ENCODE measurements around the gene TEX2.
A peak's percentile ranks its signal among the peaks of the same experiment; 100 is the strongest.
"Not testable (repeated sequence)": the region's sequence is repeated elsewhere in the genome, so short reads cannot be mapped to it uniquely, and the experiment has no call there.

The TEX2 gene

GRCh38 chr17:64223283-64223682 lies 39.8 kb downstream of the TEX2 start:
- H2BK12ac ChIP-seq (ENCODE audit: low read length) = no peak overlapping the region
- H3K9me3 ChIP-seq (replicated peaks in 1 of 2; ENCODE audit: control insufficient read depth in 2 of 2, insufficient read depth in 1 of 2, low read depth in 1 of 2, low read length in 2 of 2) = no peaks in the 10 kb centered on the region
- no peak overlapping the region for H3K27ac ChIP-seq (replicated peaks; ENCODE audit: low read length)
- H3K4ac ChIP-seq (ENCODE audit: low read length) = no peak overlapping the region
- H2BK120ac ChIP-seq (ENCODE audit: low read depth, low read length) = no peak overlapping the region
- peak overlapping the region; percentile 11 for H3K4me2 ChIP-seq (ENCODE audit: insufficient read depth, low read length, poor library complexity, severe bottlenecking)
- no peak overlapping the region for H2BK15ac ChIP-seq (ENCODE audit: low read length)
- H3K18ac ChIP-seq (ENCODE audit: low read length) = no peak overlapping the region
- no peaks in the 10 kb centered on the region for H3K36me3 ChIP-seq (replicated peaks in 1 of 2; ENCODE audit: control insufficient read depth in 2 of 2, insufficient read depth in 2 of 2, low read length in 2 of 2)
- no peak overlapping the region for H2BK5ac ChIP-seq (ENCODE audit: low read length)
- H3K27me3 ChIP-seq (ENCODE audit: control insufficient read depth in 3 of 3, insufficient read depth in 3 of 3, low read depth in 1 of 3, low read length in 3 of 3) = no peaks in the 10 kb centered on the region
- H2AFZ ChIP-seq (ENCODE audit: low read length) = no peak overlapping the region
- WGBS, 2 donors (ENCODE audit: extremely low coverage in 2 of 2, insufficient read length in 2 of 2, insufficient replicate concordance in 1 of 2) = no CpG with 5 or more reads among the region's 2 CpGs
- no peak overlapping the region for H3K14ac ChIP-seq (ENCODE audit: low read length)
- no peaks in the 10 kb centered on the region for H3K4me1 ChIP-seq (ENCODE audit: control insufficient read depth in 2 of 2, insufficient read depth in 1 of 2, low read depth in 1 of 2, low read length in 2 of 2)
- H3K9ac ChIP-seq (ENCODE audit: low read depth, low read length, poor library complexity) = no peak overlapping the region
- H3K23ac ChIP-seq (ENCODE audit: low read depth, low read length, poor library complexity) = no peak overlapping the region
- H3K79me1 ChIP-seq (ENCODE audit: low read depth, low read length) = no peaks in the 10 kb centered on the region
- DNase-seq (ENCODE audit: low spot score) = no peak
- no peak overlapping the region for H4K8ac ChIP-seq (ENCODE audit: low read depth, low read length)
- no peak overlapping the region for H3K4me3 ChIP-seq (ENCODE audit: low read length in 2 of 2)
- H4K91ac ChIP-seq (ENCODE audit: low read depth, low read length, poor library complexity) = no peak overlapping the region
- H2AK5ac ChIP-seq (ENCODE audit: low read depth, low read length) = no peak overlapping the region

- Histone ChIP-seq H3K9me3 (replicated peaks in 1 of 2; ENCODE audit: control insufficient read depth in 2 of 2, insufficient read depth in 1 of 2, low read depth in 1 of 2, low read length in 2 of 2) (no peaks in the 10 kb centered on the region), H2AK5ac (ENCODE audit: low read depth, low read length) (no peak overlapping the region), H2BK5ac (ENCODE audit: low read length) (no peak overlapping the region), H2BK15ac (ENCODE audit: low read length) (no peak overlapping the region), H3K4ac (ENCODE audit: low read length) (no peak overlapping the region), H3K4me3 (ENCODE audit: low read length in 2 of 2) (no peak overlapping the region), H2BK12ac (ENCODE audit: low read length) (no peak overlapping the region), H3K18ac (ENCODE audit: low read length) (no peak overlapping the region), H2AFZ (ENCODE audit: low read length) (no peak overlapping the region), H3K36me3 (replicated peaks in 1 of 2; ENCODE audit: control insufficient read depth in 2 of 2, insufficient read depth in 2 of 2, low read length in 2 of 2) (no peaks in the 10 kb centered on the region), H2BK120ac (ENCODE audit: low read depth, low read length) (no peak overlapping the region), H3K4me2 (ENCODE audit: insufficient read depth, low read length, poor library complexity, severe bottlenecking) (no peak overlapping the region), H3K14ac (ENCODE audit: low read length) (no peak overlapping the region), H3K27me3 (ENCODE audit: control insufficient read depth in 3 of 3, insufficient read depth in 3 of 3, low read depth in 1 of 3, low read length in 3 of 3) (no peaks in the 10 kb centered on the region), H3K79me1 (ENCODE audit: low read depth, low read length) (no peaks in the 10 kb centered on the region), H3K4me1 (ENCODE audit: control insufficient read depth in 2 of 2, insufficient read depth in 1 of 2, low read depth in 1 of 2, low read length in 2 of 2) (peaks cover 5 to 10% of the 10 kb centered on the region in 2 donors), H3K9ac (ENCODE audit: low read depth, low read length, poor library complexity) (no peak overlapping the region), H4K8ac (ENCODE audit: low read depth, low read length) (no peak overlapping the region), H3K27ac (replicated peaks; ENCODE audit: low read length) (no peak overlapping the region), H4K91ac (ENCODE audit: low read depth, low read length, poor library complexity) (no peak overlapping the region), H3K23ac (ENCODE audit: low read depth, low read length, poor library complexity) (no peak overlapping the region)
- WGBS, 2 donors (ENCODE audit: extremely low coverage in 2 of 2, insufficient read length in 2 of 2, insufficient replicate concordance in 1 of 2) = no CpG with 5 or more reads among the region's 1 CpG
- no peak for DNase-seq (ENCODE audit: low spot score)
Observed at GRCh38 chr17:64221679-64222078, 41.4 kb downstream of the TEX2 start.

GRCh38 chr17:64220604-64221003 lies 42.5 kb downstream of the TEX2 start:
- H3K79me1 ChIP-seq (ENCODE audit: low read depth, low read length); H3K14ac ChIP-seq (ENCODE audit: low read length); H3K18ac ChIP-seq (ENCODE audit: low read length); H2BK120ac ChIP-seq (ENCODE audit: low read depth, low read length); H3K4me3 ChIP-seq (ENCODE audit: low read length in 2 of 2); H3K4me2 ChIP-seq (ENCODE audit: insufficient read depth, low read length, poor library complexity, severe bottlenecking); H3K4ac ChIP-seq (ENCODE audit: low read length); H4K8ac ChIP-seq (ENCODE audit: low read depth, low read length); H3K9me3 ChIP-seq (replicated peaks in 1 of 2; ENCODE audit: control insufficient read depth in 2 of 2, insufficient read depth in 1 of 2, low read depth in 1 of 2, low read length in 2 of 2); H2BK5ac ChIP-seq (ENCODE audit: low read length); H3K27ac ChIP-seq (replicated peaks; ENCODE audit: low read length); H2AFZ ChIP-seq (ENCODE audit: low read length); H3K36me3 ChIP-seq (replicated peaks in 1 of 2; ENCODE audit: control insufficient read depth in 2 of 2, insufficient read depth in 2 of 2, low read length in 2 of 2); DNase-seq (ENCODE audit: low spot score); H3K23ac ChIP-seq (ENCODE audit: low read depth, low read length, poor library complexity); H3K27me3 ChIP-seq (ENCODE audit: control insufficient read depth in 3 of 3, insufficient read depth in 3 of 3, low read depth in 1 of 3, low read length in 3 of 3); H2BK12ac ChIP-seq (ENCODE audit: low read length); H3K9ac ChIP-seq (ENCODE audit: low read depth, low read length, poor library complexity); H4K91ac ChIP-seq (ENCODE audit: low read depth, low read length, poor library complexity); H2BK15ac ChIP-seq (ENCODE audit: low read length); H2AK5ac ChIP-seq (ENCODE audit: low read depth, low read length): not testable (repeated sequence)
- H3K4me1 ChIP-seq (ENCODE audit: control insufficient read depth in 2 of 2, insufficient read depth in 1 of 2, low read depth in 1 of 2, low read length in 2 of 2) = peaks cover 5 to 13% of the 10 kb centered on the region in 2 donors
- WGBS, 2 donors (ENCODE audit: extremely low coverage in 2 of 2, insufficient read length in 2 of 2, insufficient replicate concordance in 1 of 2) = no CpG with 5 or more reads among the region's 1 CpG

- no peak overlapping the region for H2BK15ac ChIP-seq (ENCODE audit: low read length)
- no peak overlapping the region for H3K4me3 ChIP-seq (ENCODE audit: low read length in 2 of 2)
- no peak overlapping the region for H3K23ac ChIP-seq (ENCODE audit: low read depth, low read length, poor library complexity)
- H4K91ac ChIP-seq (ENCODE audit: low read depth, low read length, poor library complexity) = no peak overlapping the region
- H3K79me1 ChIP-seq (ENCODE audit: low read depth, low read length) = no peaks in the 10 kb centered on the region
- no peak overlapping the region for H2BK120ac ChIP-seq (ENCODE audit: low read depth, low read length)
- no peak overlapping the region for H3K14ac ChIP-seq (ENCODE audit: low read length)
- H3K4ac ChIP-seq (ENCODE audit: low read length) = no peak overlapping the region
- WGBS, 2 donors (ENCODE audit: extremely low coverage in 2 of 2, insufficient read length in 2 of 2, insufficient replicate concordance in 1 of 2) = no CpG with 5 or more reads among the region's 2 CpGs
- no peaks in the 10 kb centered on the region for H3K36me3 ChIP-seq (replicated peaks in 1 of 2; ENCODE audit: control insufficient read depth in 2 of 2, insufficient read depth in 2 of 2, low read length in 2 of 2)
- no peak overlapping the region for H3K4me2 ChIP-seq (ENCODE audit: insufficient read depth, low read length, poor library complexity, severe bottlenecking)
- no peak overlapping the region for H3K9ac ChIP-seq (ENCODE audit: low read depth, low read length, poor library complexity)
- H3K27ac ChIP-seq (replicated peaks; ENCODE audit: low read length) = no peak overlapping the region
- H2AFZ ChIP-seq (ENCODE audit: low read length) = no peak overlapping the region
- H2AK5ac ChIP-seq (ENCODE audit: low read depth, low read length) = no peak overlapping the region
- H3K27me3 ChIP-seq (ENCODE audit: control insufficient read depth in 3 of 3, insufficient read depth in 3 of 3, low read depth in 1 of 3, low read length in 3 of 3) = no peaks in the 10 kb centered on the region
- H3K18ac ChIP-seq (ENCODE audit: low read length) = no peak overlapping the region
- H2BK12ac ChIP-seq (ENCODE audit: low read length) = no peak overlapping the region
- DNase-seq (ENCODE audit: low spot score) = no peak
- no peak overlapping the region for H4K8ac ChIP-seq (ENCODE audit: low read depth, low read length)
- H3K9me3 ChIP-seq (replicated peaks in 1 of 2; ENCODE audit: control insufficient read depth in 2 of 2, insufficient read depth in 1 of 2, low read depth in 1 of 2, low read length in 2 of 2) = no peaks in the 10 kb centered on the region
- H3K4me1 ChIP-seq (ENCODE audit: control insufficient read depth in 2 of 2, insufficient read depth in 1 of 2, low read depth in 1 of 2, low read length in 2 of 2) = peaks cover 5 to 13% of the 10 kb centered on the region in 2 donors
- H2BK5ac ChIP-seq (ENCODE audit: low read length) = no peak overlapping the region
Observed at GRCh38 chr17:64219571-64219970, 43.5 kb downstream of the TEX2 start.

Measured in neuronal stem cell (in vitro differentiated cells).